Activated naive CD4-positive, alpha-beta T cell treated with anti-CD3 and anti-CD28 coated beads, Interleukin-2, amount 50 U/mL, for 72 hours (primary cell): ENCODE results near the gene COA8. TPM values are rescaled to one million over a fixed set of nuclear protein-coding genes. Genes with fewer than 3 reads are reported as not detected.
"Not testable (repeated sequence)": the region's sequence is repeated elsewhere in the genome, so short reads cannot be mapped to it uniquely, and the experiment has no call there.

ENCODE experiments used
- ATAC-seq, 2 donors: fragments of 150-1000 bp; cut with Tn5 transposase; 2 replicates each; pipeline ENCODE4 v1.10.0; 2021; ENCODE audit warnings: mild to moderate bottlenecking in 2 of 2, moderate library complexity in 2 of 2
- DNase-seq, 2 donors: peaks; one replicate each; pipeline ENCODE4 v3.0.0; 2021 to 2022; ENCODE audit warnings: low spot score in 2 of 2
- H3K27ac Mint-ChIP-seq, 2 donors: one replicate each; pipeline ENCODE4 v1.8.0; 2022; ENCODE audit warnings: mild to moderate bottlenecking in 2 of 2, mixed read lengths in 2 of 2
- H3K36me3 Mint-ChIP-seq, 2 donors: one replicate each; pipeline ENCODE4 v1.8.0; 2022; ENCODE audit warnings: mixed read lengths in 2 of 2
- H3K9me3 Mint-ChIP-seq, 2 donors: one replicate each; pipeline ENCODE4 v1.8.0; 2022; ENCODE audit warnings: mixed read lengths in 2 of 2
- total RNA-seq, 2 donors: library from RNA; stranded (reverse); gene quantifications; one replicate each; pipeline ENCODE4 v1.2.3, GENCODE V29; 2022

COA8 gene
- total RNA-seq, 2 donors from 2014 or later = 14.1 to 39.9 TPM

DNA sequence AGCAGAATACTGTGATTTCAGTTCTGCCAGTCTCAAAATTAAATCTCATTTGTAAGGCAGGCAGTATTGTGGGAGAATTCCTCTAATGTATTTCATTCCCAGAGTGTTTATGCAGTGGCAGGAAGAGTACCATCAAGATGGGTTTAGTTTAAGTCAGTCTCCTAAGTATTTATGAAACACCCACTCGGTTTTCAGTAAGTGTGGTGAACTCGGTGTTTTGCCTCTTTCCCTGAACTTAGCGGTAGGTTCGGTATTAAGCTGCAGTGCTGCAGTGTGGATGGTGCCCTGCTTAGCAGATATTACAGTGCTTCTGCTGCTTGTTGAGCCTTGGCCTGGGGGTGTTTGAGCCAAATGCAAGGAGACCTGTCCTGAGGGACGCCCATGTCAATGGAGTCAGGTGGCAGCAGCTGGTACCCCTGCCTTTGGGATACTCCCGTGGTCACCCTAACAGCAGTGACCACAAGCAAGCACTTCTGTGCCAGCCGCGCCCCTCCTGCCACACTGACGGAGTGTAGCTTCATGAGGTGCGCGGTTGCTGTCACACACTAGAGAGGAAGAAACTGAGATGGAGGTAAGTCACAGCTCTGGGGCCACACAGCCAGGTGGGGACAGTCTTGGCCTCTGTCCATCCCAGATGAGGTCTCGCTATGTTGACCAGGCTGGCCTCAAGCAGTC lies 15.8 kb downstream of the COA8 start:
- H3K27ac Mint-ChIP-seq = no peak overlapping the region

DNA sequence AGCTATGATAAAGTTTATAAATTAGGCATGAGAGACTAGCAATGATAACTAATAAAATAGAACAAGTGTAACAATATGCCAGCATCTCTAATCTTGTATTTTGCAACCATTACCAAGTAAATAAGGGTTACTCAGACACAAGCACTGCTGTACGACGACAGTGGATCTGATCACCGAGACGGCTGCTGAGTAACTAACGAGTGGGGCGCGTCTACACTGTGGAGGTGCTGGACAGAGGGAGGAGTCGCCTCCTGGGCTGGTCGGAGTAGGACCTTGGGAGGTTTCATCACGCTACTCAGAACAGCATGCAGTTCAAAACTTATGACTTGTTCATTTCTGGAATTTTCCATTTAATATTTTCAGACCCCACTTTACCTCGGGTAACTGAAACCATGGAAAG lies 18.4 kb downstream of the COA8 start:
- ATAC-seq = no peak
- no peak for DNase-seq
- no peaks in the 10 kb centered on the region for H3K9me3 Mint-ChIP-seq
- no peak overlapping the region for H3K27ac Mint-ChIP-seq
- H3K36me3 Mint-ChIP-seq = no peaks in the 10 kb centered on the region

More for the DNA sequence above, 15.8 kb downstream of the COA8 start:
- no peaks in the 10 kb centered on the region for H3K9me3 Mint-ChIP-seq
- peaks cover 7 to 11% of the 10 kb centered on the region in 2 donors for H3K36me3 Mint-ChIP-seq
- ATAC-seq (no peak), DNase-seq (no peak)

DNA sequence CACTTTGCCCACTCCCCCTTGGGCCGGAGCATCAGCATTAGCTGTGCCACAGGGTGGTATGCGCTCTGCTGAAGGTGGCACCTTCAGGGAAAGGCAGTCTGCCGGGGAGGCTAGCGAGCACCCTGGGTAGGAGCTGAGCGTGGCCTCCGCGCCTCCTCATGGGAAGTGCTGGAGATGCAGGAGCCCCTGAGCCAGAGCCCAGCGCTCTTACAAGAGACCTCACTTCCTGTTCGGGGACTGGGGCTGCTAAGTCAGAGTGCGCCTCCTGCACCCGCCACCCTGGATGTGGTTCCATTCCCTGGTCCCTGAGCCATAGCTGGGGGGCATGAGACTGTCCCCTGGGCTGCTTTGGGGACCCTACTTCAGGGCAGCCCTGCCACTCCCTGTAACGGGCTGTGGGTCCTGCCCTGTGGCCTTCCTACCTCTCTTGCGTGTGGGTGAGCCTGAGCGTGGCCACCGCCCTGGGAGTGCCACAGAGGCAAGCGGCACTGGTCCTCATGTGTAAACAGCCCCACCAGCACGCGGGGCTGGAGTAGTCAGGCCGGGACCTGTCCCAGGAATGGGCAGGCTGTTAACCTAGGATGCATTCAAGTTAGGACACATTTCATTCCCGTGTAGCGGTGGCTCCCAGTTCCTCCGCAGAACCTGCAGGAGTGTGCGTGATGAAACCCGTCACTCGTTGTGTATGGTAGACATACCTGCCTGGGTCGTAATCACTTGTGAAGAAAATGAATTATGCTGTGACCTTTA lies 19.4 kb downstream of the COA8 start:
- DNase-seq (no peak), ATAC-seq (no peak)
- peak overlapping the region in 1 of 2 donors; percentile 68 for H3K27ac Mint-ChIP-seq
- H3K36me3 Mint-ChIP-seq = peaks cover 0 to 4% of the 10 kb centered on the region in 2 donors
- no peaks in the 10 kb centered on the region for H3K9me3 Mint-ChIP-seq

DNA sequence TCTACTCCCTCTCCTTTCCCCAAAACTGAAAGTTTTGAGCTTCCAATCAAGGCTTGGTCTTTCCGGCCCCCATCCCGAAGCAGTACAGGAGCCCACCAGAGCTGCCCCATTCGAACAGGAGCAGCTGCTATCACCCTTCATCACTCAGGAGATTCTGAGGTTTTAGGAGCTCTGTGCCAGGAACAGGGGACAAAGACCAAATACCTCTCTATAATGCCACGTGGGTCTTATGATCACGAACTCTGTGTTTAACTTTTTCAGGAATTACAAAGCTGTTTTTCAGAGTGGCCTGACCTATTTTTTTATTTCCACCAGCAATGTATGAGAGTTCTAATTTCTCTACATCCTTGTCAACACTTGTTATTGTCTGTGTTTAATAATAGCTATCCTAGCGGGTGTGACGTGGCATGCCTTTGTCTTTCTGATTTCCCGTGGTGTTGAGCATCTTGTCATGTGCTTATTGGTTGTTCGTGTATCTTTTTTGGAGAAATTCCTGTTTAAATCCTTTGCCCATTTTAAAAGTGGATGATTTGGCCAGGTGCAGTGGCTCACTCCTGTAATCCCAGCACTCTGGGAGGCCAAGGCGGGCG lies 21.7 kb downstream of the COA8 start:
- DNase-seq (no peak), ATAC-seq (no peak)
- Mint-ChIP-seq H3K27ac (no peak overlapping the region), H3K9me3 (no peaks in the 10 kb centered on the region), H3K36me3 (peaks cover 0 to 5% of the 10 kb centered on the region in 2 donors)

DNA sequence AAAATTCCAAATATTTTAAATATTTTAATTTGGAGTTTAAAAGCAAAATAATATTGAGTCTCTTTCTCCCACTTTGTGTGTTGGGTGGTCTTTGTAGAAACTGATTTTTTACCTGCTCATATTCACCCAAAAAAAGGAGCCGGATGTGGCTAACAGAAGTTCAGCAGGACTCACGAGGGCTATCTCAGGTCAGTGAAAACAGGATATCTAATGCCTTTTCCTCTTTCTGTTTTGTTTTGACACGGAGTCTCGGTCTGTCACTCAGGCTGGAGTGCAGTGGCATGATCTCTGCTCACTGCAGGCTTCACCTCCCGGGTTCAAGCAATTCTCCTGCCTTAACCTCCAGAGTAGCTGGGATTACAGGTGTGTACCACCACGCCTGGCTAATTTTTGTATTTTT lies 30.8 kb downstream of the COA8 start:
- no peak for DNase-seq
- Mint-ChIP-seq H3K9me3 (no peaks in the 10 kb centered on the region), H3K36me3 (no peaks in the 10 kb centered on the region), H3K27ac (peak overlapping the region in 1 of 2 donors; percentile 68)
- ATAC-seq = peak in 1 of 2 donors; percentile 50

DNA sequence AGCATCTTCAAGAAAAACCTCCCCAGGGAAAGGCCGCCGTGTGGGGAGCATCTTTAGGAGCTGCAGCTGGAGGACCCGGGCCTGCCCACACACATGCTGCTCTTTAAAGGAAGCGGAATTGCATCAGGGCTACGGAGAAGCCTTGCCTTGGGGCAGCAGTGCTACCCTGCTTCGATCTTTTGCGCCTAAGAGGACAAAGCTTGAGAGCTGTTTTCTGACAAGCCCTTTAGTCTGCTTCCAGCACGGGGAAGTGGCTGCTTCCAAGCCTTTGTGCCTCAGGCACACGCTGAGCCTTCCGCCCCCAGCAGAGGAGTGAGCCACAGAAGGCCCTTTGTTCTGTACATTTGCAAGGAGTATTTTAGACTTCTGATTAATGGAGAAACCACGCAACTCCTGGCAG lies 31.5 kb downstream of the COA8 start:
- no peaks in the 10 kb centered on the region for H3K9me3 Mint-ChIP-seq
- H3K27ac Mint-ChIP-seq = no peak overlapping the region
- ATAC-seq (no peak), DNase-seq (no peak)
- no peaks in the 10 kb centered on the region for H3K36me3 Mint-ChIP-seq

DNA sequence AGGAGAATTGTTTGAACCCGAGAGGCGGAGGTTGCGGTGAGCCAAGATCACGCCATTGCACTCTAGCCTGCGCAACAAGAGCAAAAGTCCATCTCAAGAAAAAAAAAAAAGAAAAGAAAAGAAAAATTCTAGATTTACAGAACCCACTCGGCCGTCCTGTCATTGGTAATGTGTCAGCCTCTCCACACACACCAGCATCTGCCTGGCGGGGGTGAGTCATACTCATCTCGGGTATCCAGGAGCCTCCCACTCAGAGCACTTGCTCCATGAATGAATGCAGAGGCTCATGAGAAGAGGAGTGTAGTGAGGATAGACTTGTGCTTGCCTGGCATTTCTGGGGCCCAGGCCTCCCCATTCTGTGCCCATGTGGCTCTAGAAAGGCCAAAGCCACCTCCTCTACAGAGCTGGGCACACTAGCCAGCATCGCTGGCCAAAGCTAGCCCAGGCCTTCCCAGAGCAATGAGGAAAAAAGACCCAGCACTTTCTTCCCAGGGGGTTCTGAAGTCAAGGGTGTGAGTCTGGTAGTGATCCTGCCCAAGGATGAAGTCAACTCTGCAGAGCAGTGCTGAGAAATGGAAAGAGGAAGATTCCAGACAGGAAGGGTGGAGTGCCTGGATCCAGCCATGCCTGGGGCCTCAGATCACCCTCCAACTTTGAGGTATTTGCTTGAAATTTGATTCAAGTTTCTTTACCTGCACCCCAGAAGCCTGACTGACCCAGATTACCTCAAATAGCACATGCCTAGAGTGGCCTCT lies 35.0 kb downstream of the COA8 start:
- peak; percentile 59 to 70 for ATAC-seq
- no peaks in the 10 kb centered on the region for H3K9me3 Mint-ChIP-seq
- no peaks in the 10 kb centered on the region for H3K36me3 Mint-ChIP-seq
- DNase-seq = no peak
- peak overlapping the region; percentile 29 to 33 for H3K27ac Mint-ChIP-seq

DNA sequence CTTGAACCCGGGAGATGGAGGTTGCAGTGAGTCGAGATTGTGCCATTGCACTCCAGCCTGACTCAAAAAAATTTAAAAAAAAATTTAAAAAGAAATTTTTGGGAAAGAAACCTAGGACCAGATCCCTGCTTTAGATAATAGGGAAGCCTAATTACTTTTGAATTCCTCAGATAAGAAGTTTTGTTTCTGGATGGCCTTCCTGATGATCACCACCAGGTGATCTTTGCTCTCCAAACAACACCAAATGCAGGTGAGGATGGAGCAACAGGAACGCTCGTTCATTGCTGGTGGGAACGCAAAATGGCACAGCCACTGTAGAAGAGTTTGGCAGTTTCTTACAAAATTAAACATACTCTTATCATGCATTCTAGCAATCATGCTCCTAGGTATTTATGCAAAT lies 37.7 kb downstream of the COA8 start:
- Mint-ChIP-seq H3K36me3 (no peaks in the 10 kb centered on the region), H3K27ac (no peak overlapping the region), H3K9me3 (no peaks in the 10 kb centered on the region)
- DNase-seq (no peak), ATAC-seq (no peak)

DNA sequence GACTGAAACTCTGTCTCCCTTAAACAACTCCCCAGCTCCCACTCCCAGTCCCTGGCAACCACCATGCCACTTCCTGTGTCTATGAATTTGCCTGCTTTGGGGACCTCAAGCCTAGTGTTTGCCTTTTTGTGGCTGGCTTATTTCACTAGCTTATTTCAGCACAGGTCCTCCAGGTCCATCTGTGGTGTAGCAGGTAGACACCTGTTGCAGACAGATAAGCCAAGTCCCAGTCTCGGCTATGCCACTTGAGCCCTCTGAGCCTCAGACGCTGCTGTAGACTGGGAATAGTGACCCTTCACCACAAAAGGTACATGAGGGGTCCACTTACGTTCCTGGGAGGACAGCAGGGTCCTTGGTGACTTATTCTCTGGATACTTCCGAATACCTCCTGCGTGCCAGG lies 41.9 kb downstream of the COA8 start:
- no peaks in the 10 kb centered on the region for H3K36me3 Mint-ChIP-seq
- ATAC-seq (no peak), DNase-seq (no peak)
- H3K9me3 Mint-ChIP-seq = no peaks in the 10 kb centered on the region
- H3K27ac Mint-ChIP-seq = no peak overlapping the region

DNA sequence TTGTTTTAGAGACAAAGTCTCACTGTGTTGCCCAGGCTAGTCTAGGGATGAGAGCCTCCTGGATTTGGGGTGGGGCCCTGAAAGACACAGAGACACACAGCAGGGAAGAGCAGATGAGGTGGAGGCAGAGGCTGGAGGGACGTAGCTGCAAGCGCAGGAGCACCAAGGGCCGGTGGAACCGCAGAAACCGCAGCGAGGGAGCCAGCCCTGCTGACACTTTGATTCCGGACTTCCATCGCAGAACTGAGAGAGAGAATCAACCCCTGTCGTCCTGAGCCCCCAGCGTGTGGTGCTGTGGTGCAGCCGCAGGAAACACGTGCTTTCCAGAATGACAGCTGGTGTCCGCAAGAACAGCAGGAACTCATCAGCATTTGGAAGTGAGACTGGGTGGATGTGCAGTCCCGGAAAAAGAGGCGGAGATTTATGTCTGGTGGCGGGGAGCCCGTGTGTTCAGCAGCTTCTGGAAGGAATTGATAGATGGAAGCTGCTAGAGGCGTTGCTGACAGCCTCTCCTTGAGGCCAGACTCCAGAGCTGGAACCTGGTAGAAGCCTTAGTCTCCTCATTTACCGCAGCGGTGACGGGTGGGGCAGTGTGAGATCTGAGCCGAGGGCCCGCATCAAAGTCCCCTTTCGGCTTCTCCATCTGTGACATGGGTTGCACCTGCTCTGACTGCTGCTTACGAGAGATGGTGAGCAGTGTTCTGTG lies 44.4 kb downstream of the COA8 start:
- peaks cover 7 to 14% of the 10 kb centered on the region in 2 donors for H3K36me3 Mint-ChIP-seq
- H3K27ac Mint-ChIP-seq = peak overlapping the region; percentile 80 to 88
- H3K9me3 Mint-ChIP-seq = peaks cover 3 to 5% of the 10 kb centered on the region in 2 donors
- DNase-seq (peak; percentile 48 to 81), ATAC-seq (peak; percentile 83 to 89)

DNA sequence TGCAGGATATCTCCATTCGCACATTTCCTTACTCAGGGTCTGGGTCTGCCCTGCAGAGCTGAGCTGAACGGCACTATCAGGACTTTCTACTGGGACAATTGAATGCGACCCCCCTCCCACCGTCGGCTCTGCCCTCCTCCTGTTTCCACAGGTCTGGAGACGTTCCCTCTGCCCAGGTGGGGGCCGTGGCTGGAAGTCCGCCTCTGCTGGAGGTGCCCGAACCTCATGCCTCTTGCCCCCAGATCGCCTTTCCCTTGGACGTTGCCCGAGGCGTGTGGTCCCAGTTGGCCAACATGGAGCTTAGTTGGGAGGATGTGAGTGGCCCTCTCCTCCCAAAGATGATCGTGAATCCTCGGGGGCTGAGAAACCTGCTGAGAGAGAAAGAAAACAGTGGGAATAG lies 45.1 kb downstream of the COA8 start:
- Mint-ChIP-seq H3K9me3 (peaks cover 3 to 5% of the 10 kb centered on the region in 2 donors), H3K36me3 (peaks cover 7 to 14% of the 10 kb centered on the region in 2 donors), H3K27ac (peak overlapping the region in 1 of 2 donors; percentile 80)
- ATAC-seq (no peak), DNase-seq (no peak)

DNA sequence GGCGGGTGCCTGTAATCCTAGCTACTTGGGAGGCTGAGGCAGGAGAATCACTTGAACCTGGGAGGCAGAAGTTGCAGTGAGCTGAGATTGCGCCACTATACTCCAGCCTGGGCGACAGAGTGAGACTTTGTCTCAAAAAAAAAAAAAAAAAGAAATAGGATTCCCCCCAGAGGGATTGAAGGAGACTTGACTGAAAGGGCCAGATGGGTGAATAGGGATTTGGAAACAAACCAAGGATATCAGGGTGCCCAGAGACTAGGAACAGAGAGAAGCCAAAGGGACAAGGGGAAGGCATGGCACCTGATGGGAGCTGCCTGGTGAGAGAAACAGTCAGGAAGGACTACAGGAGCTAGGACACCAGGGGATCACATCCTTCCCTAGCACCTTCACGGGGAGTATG lies 46.3 kb downstream of the COA8 start:
- H3K27ac Mint-ChIP-seq, ATAC-seq, H3K9me3 Mint-ChIP-seq, DNase-seq: not testable (repeated sequence)
- H3K36me3 Mint-ChIP-seq = peaks cover 7 to 14% of the 10 kb centered on the region in 2 donors

DNA sequence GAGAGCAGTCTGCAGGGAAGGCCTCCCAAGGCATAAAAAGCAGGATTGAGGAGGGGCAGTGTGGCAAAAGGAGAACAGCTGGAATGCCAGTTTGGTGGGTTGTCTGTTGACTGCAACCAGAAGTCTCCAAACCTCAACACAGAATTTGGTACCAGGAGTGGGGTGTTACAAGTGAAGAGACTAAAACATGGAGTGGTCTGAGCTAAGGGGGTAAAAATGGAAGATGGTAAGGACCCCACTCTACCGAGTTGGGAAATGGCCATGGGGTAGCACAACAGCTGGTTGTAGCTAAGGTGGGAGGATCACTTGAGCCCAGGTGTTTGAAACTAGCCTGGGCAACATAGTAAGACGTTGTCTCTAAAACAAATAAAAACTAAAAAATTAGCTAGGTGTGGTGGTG lies 48.5 kb downstream of the COA8 start:
- no peak overlapping the region for H3K27ac Mint-ChIP-seq
- DNase-seq (no peak), ATAC-seq (no peak)
- H3K9me3 Mint-ChIP-seq = peaks cover 3 to 5% of the 10 kb centered on the region in 2 donors
- peaks cover 7 to 14% of the 10 kb centered on the region in 2 donors for H3K36me3 Mint-ChIP-seq

DNA sequence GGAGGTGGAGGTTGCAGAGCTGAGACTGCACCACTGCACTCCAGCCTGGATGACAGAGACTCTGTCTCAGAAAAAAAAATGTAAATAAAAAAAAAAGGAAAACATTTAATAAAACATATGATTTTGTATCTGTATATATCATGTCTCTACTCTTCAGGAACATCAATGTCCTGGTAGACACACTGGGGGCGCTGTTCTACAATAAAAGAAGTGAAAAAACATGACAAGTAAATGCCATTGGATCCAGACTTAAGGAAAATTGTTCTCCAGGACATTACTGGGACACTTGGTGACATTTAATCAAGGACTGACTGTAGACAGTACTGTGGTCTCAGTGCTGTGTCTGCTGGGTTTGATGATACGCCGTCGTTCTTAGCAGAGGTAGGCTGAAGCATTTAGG lies 50.8 kb downstream of the COA8 start:
- ATAC-seq (no peak), DNase-seq (no peak)
- H3K27ac Mint-ChIP-seq = no peak overlapping the region
- peaks cover 3 to 5% of the 10 kb centered on the region in 2 donors for H3K9me3 Mint-ChIP-seq
- H3K36me3 Mint-ChIP-seq = peaks cover 7 to 14% of the 10 kb centered on the region in 2 donors

DNA sequence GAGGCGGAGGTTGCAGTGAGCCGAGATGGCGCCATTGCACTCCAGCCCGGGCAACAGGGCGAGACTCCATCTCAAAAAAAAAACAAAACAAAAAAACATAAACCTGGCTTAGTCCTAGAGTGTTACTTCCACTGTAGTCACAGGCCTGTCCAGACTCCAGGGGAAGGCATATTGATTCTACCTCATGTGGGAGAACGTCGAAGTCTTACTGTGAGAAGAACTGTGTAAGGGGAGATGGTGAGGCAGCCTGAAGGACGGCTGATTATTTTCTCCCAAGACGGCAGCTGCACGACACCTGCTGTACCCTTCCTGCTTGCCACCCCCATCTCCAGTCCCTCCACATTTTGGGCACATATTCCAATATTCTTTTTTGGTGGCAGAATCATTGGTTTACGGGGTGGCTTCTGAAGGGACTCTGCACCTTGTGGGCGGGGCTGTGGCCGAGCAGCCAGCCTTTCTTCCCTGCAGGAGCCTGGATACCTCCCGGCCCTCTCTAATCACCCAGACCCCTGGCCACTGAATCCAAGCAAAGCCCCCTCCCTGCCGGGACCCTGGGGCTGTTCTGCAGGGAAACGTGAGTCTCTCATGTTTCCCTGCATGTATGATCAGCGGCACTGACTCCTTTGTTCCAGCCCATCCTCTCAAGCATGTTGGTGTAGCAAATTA lies 54.0 kb downstream of the COA8 start:
- no peaks in the 10 kb centered on the region for H3K36me3 Mint-ChIP-seq
- peak overlapping the region in 1 of 2 donors; percentile 60 for H3K27ac Mint-ChIP-seq
- ATAC-seq (no peak), DNase-seq (no peak)
- no peaks in the 10 kb centered on the region for H3K9me3 Mint-ChIP-seq

DNA sequence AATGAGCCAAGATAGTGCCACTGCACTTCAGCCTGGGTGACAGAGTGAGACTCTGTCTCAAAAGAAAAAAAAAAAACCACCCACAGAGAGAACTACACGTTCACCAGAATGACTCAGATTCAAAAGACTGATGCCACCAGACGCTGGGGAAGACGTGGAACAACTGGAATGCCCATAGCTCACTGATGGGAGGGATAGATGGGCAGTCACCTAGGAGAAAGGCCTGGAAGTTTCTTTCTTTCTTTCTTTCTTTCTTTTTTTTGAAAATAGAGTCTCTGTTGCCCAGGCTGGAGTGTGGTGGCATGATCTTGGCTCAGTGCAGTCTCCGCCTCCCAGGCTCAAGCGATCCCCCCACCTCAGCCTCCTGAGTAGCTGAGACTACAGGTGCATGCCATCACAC lies 56.3 kb downstream of the COA8 start:
- Mint-ChIP-seq H3K9me3 (no peaks in the 10 kb centered on the region), H3K36me3 (no peaks in the 10 kb centered on the region), H3K27ac (no peak overlapping the region)
- DNase-seq = no peak
- no peak for ATAC-seq
